GM18498 (cell line): ENCODE measurements around the gene TOMM6.
"Not testable (repeated sequence)": the region's sequence is repeated elsewhere in the genome, so short reads cannot be mapped to it uniquely, and the experiment has no call there.

ENCODE experiments used
- ATAC-seq: cut with Tn5 transposase; IDR thresholded peaks from one replicate; pipeline ENCODE4 v1.9.1; 2021; ENCODE audit warnings: mild to moderate bottlenecking, moderate library complexity; ENCODE audit not compliant: unreplicated experiment

The TOMM6 gene

DNA sequence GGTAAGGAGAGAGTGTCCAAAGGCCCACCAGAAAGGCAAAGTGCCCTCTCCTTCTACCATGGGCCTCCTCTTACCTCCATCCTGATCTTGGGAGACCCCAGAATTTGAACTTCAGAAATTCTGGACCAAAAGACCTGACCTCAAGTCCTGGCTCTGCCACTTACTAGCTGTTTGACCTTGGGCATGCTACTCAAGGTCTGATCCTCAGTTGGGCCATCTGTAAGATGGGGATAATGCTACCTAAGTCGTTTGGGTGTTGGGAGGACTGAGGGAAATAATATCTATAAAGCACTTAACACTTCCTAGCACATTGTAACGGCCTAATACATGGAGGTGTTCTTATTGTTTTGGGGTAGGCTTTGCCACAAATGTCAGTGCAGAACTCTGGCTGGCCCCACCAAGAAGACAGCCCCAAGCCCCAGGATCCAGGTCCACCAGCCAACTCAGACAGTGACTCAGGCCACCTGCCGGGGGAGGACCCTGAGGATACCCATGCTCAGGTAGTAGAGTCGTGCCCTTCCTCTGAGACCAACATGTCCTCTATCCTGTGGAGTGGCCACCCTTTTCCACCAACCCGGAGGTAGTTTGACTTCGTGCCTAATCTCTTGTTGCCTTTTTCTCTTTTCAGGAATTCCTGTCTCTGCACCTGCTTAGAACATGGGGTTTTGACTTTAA, 4.3 kb upstream of the TOMM6 start:
- no peak for ATAC-seq

DNA sequence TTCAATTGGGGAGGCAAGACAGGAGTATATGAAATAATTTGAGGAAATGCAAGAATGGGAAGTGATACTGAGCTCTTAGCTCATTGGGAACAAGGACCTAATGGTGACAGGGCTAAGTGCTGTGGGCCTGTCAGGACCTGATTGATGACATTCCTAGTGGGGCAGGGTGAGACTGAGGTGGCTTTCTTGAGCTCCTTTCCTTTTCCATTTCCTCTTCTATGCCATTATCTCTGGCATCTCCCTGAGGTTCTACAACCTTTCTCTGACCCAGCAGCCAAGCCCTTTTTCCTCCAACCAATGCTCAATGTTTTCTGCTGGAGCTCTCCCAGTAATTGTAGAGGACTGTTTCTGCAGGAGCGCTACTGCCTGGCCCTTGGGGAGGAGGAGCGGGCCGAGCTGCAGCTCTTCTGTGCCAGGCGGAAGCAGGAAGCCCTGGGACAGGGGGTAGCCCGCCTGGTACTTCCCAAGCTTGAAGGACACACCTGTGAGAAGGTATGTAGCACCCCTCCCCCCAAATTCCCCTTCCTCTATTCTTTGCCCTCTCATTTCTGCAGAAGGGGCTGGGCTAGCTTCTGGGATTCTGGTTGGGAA, 2.8 kb upstream of the TOMM6 start:
- ATAC-seq = no peak

DNA sequence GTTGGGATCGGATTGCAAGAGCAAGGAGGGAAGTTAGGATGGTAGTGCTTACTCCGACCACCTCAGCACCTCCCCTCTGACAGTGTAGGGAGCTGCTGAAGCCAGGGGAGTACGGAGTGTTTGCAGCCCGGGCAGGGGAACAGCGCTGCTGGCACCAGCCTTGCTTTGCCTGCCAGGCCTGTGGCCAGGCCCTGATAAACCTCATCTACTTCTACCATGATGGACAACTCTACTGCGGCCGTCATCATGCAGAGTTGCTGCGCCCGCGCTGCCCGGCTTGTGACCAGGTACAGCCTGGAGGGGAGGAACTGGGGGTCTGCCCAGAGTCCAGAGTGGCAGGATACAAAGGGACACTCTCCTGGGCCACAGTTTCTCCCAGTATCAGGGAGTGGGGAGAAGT, 2.2 kb upstream of the TOMM6 start:
- ATAC-seq = no peak

DNA sequence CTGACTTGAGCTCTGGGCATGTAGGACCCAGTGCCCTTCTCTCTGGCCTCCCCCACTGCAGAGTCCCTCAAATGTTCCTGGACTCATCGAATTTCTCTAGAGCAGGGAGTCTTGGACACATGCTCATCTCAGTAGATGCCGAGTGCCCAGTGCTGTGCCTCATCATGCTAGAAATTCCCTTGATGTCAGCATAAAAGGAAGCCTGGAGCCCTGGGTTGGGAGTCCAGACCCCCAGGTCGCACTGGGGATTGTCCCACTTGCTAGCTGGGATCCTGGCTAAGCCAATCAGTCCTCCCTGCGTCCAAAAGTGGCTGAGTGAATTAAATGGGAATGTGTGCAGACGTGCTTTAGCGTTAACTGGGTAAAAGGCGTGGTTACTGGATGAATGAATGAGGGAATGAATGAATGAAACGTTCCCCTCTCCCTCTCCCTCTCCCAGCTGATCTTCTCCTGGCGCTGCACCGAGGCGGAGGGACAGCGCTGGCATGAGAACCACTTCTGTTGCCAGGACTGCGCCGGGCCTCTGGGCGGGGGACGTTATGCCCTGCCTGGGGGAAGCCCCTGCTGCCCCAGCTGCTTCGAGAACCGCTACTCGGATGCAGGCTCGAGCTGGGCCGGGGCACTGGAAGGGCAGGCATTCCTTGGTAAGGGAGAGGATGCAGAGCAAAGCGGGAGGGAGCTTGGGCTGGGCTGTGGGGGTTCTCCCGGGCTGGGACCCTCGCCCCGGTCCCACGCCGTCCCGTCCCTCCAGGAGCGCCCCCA, 1.6 kb upstream of the TOMM6 start:
- peak; percentile 1 for ATAC-seq

DNA sequence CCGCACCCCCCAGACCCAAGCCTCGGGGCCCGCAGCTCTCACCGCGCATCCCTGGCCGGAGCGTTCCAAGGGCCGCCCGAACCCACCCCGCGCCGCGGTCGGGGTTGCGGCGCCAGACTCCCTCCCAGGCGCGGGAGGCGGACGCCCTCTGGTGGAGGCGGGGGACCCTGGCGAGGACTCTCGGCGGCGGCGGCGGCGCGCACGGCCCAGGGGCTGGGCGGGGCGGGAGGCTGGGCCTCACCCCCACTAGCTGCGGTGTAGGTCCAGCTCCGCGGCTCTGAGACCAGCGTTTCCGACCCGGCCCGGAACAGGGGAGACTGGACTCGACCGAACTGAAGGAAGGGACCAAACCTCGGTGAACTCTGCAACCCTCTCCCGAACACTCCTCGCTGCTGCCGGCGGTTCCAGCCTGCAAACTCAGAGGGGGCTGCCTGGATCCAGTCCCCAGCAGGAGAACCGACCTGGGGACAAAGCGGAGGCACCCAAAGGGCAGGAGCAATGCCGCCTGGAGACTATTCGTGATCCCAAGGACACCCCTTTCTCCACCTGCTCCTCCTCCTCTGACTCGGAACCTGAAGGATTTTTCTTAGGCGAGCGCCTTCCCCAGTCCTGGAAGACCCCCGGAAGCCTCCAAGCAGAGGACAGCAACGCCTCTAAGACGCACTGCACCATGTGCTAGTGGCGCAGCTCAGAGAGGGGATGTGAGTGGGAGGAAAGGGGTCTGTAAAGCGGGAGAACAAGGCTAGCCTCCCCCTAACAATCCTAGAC, 859 bp upstream of the TOMM6 start:
- peak; percentile 61 for ATAC-seq

DNA sequence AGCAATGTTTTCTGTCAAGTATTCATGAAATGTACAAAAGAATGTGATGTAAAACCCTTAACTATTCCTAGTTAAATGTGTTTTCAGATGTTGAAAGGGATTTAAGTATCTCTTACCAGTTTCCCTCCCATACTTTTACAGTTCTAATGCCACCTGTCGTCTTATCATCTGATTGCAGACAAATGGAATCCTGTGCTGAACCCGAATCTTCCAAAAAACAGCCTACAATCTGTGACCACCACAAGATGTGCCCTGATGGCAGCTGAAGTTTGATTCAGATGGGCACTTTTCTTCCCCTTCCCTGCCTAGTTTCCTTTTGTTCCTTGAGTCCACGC, 1.9 kb downstream of the TOMM6 start:
- ATAC-seq = no peak

DNA sequence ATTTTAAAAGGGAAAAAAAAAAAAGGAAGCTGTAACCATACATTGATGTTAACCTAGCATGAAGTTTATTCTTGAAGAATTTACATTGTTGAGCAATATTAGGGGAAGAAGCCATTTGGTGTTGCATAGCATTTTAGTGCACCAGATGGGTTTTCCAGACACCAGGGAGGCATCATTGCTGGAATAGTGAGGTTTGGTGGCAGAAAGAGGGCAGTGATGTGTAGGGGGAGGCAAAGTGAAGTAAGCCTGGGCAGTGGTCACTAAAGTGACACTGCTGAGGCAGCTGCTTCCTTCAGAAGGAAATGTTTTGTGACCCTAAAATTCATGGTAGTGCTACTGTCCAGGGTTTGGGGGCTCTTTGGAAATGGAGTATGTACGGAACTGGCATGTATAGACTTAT, 2.6 kb downstream of the TOMM6 start:
- no peak for ATAC-seq

DNA sequence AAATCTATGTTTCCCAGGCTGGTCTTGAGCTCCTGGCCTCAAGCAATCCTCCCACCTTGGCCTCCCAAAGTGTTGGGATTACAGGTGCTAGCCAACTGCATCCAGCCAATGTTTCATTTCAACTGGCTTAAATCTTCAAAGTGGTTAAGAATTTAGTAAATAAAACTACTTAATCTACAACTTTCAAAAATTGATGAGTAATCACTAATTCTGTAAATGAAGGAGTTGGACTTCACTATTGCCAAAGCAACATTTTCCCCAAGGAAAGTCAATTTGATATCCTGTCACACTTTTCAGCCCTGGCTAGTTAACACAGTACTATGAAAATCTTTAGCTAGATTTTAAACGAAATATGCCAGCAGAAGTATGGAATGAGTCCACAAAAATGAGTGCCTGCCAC, 3.8 kb downstream of the TOMM6 start:
- ATAC-seq = no peak

DNA sequence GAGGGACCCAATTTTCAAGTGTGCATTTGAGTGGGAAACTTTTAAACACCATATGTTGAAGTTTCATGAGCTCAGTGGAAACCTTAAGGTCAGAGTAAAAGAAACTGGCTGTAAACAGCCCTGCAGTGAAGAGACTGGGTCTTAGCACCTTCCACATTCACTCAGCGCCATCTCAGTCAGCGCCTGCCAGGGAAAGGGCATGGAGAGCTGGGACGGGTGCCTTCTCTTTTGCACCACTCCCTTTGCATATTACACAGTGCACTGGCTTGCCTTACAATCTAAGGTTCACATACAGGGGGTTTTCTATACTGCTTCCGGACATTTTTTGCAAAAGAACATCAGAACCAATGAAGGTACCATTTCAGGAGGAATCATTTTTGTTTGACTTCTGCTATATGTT, 4.5 kb downstream of the TOMM6 start:
- no peak for ATAC-seq

DNA sequence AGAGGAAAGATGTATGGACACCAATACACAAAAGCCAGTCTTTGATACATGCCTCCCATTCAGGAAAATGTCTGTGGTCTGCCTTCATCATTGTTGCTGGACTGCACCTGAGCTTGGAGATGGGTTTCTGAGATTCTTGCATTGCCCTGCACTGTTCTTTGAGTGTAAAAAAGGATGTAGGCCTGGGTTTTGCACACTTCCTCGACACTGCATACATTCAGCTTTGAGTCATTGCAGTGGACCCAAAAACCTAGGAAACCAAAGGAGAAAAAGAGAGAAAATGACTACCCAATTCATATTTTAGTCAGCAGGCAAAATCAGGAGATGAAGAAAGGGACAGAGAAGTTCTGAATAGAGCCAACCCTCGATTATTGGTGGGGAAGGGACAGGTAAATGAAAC, 9.0 kb downstream of the TOMM6 start:
- no peak for ATAC-seq

DNA sequence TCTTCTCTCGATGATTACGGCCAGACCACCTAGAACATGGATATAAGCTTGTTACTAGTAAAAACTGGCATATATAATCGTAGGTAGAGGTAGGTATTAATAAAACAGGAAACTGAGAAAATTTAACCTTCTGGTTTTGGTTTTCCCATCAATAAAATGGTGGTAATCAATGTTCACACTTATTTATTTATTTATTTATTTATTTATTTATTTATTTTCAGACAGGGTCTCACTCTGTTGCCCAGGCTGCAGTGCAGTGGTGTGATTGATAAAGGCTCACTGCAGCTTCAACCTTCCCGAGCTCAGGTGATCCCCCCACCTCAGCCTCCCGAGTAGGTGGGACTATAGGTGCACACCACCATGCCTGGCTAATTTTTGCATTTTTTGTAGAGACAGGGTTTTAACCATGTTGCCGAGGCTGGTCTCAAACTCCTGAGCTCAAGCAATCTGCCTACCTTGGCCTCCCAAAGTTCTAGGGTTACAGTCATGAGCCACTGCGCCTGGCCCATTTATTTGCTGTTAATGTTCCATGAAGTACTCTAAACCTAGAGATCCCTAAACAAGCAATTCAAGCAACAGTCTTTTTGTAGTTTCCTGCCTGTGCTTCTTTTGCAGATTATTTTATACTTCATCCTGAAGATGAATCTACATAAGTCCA, 11.5 kb downstream of the TOMM6 start:
- no peak for ATAC-seq

DNA sequence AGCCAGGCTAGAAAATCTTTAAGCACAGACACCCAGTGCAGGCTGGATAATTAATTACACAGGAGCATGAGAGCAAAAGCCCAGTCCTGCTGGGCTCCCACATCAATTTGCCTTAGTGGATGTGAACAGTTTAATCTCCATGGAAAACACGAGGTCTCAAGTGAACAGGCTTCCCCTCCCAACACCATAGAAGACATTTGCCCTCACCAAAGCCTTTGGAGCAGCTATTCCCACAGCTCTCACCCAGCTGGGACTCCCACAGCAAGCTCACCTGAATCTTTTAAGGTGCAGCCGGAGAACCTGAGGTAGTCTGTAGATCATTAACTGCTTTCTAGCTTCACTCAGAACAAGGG, 12.0 kb downstream of the TOMM6 start:
- ATAC-seq = no peak

DNA sequence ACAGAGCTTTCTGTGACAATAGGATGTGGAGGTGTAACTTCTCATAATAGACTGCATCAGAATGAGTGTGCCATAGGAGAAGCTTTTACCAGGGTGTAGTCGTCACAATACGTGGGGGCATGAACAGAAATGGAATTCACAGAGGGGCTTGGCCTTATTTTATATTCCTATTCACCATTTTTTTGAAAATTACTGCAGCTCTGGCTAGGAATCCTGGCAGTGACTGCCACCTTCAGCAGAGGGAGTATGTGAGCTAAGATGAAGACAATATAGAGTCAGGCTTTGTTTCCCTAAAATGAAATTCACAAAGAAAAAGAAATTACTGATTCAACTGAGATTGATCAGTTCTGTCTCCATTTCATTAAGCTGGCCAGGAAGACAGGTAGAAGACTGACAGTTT, 13.9 kb downstream of the TOMM6 start:
- ATAC-seq = no peak

DNA sequence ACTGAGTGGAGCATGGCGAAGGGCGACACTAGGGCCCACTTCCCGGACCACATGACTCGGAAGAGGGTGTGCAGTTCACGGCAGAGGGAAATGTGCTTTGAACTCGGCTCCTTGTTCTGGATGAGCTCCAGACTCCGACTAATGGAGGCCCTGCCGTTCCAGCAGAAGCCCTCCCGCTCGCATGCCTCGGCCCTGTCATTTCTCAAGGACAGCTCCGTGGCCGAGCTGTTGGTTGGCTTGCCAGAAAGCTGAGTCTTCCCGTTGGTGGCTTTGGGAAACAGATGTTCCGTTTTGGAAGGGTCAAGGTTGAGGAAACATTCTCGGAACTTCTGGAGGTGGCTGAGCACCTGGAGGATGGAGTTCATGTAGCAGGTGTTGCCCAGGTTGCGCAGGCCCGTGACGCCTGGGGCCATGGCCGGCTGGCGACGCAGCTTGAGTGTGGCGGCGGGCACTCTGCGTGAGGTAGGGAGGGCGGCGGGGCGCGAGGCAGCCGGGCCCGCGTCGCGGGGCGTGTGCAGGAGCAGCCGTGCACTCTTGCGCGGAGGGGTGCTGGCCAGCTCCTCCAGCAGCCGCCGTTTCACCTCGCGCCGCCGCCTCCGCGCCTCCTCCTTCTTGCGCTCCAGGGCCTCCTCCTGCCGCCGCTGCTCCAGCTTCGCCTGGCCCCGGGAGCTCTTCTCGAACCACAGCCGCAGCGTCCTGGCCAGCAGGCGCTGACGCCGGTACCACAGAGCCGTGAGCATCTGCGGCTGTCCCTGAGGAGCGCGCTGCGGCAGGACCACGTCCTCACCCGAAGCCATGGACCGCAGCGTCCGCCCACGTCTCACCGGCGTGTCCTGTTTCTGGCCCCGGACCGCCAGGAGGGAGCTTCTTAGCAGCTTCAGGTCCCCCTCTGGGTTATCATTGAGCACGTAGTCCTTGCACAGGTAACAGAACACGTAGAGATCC, 18.6 kb downstream of the TOMM6 start:
- ATAC-seq = no peak

DNA sequence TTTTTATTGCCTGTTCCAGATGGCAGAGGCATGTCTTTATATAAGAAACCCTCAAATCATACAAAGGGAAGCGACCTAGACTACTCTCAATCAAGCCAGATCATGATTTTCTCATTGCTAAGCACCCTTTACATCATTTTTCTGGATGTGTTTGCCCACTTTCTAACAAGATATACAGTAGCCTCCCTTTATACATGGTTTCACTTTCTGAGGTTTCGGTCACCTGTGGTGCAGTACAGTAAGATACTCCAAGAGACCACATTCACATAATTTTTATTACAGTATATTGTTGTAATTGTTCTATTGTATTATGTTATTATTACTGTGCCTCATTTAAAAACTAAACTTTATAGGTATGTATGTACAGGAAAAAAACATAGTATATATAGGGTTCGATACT, 23.6 kb downstream of the TOMM6 start:
- no peak for ATAC-seq

DNA sequence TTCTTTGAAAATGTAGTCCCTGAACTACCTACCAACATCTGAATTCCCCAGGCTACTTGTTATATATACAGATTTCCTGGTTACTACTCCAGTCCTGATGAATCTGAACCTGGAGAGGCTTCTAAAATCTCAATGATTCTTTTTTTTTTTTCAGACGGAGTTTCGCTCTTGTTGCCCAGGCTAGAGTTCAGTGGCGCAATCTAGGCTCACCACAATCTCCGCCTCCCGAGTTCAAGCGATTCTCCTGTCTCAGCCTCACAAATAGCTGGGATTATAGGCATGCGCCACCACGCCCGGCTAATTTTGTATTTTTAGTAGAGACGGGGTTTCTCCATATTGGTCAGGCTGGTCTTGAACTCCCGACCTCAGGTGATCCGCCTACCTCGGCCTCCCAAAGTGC, 24.5 kb downstream of the TOMM6 start:
- ATAC-seq = not testable (repeated sequence)

DNA sequence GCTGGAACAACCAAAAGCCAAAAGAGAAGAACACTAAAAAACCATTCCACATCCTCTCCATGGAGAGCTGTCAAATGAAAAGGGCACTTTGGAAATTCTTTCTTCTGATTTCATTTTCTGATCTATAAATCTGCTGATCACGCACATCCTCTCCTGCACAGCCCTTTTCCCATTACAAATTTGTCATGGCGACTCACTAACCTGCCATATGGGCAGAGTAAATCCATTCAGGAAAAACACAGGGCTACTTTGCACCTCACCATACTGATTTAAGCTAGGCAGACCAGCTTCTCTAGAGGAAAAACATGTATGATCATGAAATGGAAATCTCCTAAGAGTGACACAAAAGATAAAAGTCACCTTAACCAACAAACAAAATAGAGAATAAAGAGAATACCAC, 26.0 kb downstream of the TOMM6 start:
- no peak for ATAC-seq

DNA sequence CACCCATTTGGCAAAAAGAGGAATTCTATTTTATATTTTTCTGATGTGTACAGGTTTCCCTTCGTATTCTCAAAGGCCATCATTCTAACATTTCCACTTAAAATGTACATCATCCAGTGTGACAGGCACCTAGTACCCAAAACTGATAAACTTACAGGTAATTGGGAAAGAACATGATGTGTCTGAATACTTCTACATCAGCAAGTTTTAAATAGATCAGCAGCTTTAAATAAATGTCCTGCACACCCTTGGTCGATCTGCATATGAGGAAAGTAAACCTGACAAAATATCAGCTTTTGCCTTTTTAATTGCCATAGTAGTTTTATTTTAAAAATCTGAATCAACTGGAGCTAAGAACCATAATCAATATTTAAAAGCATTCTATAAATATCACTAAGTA, 26.5 kb downstream of the TOMM6 start:
- ATAC-seq = no peak

DNA sequence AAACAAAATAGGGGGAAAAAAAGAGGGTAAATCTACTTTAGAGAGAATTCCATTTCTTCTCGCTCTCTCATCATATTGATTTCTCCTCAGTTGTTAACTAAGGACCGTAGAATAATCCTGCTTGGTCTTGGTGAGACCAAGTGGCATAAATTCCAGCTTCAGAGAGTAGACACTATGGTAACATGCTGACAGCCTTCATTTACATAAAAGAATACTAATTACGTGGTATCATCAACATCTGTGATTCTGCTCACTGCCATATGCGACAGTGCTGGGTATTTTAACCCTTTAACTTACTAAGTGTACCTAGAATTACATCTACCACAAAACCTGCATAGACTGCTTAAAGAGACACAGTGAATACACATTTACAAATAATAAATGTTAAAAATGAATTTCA, 27.1 kb downstream of the TOMM6 start:
- ATAC-seq = no peak

DNA sequence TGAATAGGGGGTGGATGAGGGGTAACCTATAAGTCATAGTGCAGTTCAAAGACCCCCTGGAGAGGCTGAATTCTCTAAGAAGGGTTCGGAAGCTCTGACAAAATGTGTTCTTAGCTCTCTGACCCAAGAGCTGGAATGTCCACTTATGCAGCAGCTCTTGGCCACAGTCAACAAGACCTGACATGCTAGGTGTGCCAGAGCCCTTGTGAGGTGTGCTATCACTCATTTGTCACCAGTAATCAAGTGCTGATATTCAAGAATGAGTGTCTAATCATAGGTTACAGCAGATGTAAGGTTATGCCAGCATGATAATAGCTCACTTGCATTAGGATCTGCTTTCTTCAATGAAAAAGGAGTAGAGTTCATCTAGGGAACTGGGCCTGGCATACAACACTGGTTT, 28.1 kb downstream of the TOMM6 start:
- ATAC-seq = no peak
